NCI-H187 treated with DMSO at 0.1 percent for 48 hours (cell line): ENCODE data around the gene VEGFA.

Experiments
- DNase-seq: peaks from one replicate; lab custom pipeline; 2025; lab: John Stamatoyannopoulos, UW

Gene VEGFA

DNA sequence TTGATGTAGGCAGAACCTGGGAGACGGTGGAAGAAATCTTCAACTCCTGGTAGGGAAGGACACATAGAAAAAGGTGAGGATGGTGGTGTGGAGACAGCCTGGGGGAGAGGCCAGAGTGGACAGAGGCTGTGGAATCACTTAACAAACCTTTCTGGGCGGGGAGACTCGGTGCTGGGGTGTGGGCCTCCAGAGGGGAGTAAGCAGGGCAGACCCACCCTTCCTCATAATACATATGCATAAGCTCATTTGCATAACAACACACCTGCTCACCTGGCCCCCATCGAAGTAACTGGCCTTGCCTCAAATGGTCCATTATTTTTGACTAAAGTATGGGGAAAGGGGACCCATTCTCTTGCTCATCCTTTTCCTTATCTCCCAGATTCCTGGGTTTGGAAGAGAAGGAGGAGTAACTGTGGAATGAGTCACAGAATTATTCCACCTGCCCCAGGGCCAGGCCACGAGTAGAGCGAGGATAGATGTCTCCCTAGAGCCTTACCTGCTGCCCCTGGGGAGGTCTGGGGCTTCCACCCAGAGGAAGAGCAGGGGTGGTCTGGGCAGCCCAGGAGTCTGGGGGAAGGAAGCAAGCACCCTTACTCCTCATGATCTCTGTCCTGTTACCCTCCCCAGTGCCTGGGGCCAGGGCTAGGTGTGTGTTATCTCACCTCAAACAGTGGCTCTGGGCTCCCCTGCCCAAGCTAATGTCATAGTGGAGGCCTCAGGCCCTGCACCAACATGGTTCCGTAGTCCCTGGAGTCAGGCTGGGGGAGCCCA is 10.7 kb upstream of the VEGFA start:
- DNase-seq: no peak

DNA sequence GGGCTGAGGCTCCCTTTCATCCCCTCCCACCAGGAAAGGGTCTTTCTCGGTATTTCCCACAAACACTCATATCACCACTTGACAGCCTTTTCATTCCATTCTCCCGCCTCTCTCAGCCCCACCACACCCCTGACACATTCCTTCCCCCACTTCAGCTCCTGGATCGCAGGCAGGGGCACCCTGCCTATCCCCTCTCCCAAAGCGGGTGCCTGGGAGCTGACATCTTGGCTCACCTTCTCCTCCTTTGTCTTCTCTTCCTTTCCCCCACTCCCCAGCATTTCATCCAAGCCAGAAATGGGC is 10.2 kb upstream of the VEGFA start:
- no peak for DNase-seq

DNA sequence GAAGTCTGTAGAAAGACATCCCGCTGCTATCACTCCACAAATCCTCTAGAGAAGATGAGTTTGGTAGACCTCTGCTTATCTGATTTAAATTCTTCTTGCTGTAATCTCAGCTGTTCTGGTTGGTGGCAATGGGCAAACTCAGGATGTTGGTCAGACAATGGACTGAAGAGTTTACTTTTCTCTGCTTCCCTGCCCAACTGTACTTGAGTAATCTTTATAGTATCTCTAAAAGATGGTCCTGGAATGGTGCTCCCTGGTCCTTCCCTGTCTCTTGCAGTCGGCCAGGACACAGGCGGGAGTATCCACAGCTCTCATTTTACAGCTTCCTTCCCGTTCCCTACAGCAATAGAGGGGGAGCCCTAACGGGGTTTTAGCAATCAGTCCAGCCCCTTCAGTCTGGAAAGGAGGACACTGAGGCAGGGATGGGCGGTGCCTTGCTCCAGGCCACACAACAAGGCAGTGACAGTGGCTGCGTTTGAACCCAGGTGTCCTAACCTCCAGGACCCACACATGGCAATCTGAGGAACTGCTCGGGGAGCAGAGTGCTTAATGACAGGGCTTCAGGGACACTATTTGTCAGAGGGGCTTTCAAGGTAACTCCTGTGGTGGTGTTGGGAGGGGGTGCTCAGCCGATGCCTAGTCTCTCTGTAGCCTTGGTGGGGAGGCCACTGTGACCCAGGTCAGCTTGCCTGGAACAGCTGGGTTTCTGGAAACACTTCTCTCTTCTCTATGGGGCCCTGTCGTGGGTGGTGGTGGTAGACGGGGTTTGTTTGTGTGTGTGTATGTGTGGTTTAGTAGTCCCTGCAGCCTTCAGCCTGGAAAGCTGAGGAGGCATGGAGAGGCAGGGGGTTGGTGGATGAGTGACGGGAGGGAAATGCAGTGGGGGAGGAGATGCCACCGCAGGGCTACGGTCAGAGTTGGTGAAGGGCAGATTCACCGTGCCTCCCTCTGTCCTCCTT is 9.5 kb upstream of the VEGFA start:
- no peak for DNase-seq

DNA sequence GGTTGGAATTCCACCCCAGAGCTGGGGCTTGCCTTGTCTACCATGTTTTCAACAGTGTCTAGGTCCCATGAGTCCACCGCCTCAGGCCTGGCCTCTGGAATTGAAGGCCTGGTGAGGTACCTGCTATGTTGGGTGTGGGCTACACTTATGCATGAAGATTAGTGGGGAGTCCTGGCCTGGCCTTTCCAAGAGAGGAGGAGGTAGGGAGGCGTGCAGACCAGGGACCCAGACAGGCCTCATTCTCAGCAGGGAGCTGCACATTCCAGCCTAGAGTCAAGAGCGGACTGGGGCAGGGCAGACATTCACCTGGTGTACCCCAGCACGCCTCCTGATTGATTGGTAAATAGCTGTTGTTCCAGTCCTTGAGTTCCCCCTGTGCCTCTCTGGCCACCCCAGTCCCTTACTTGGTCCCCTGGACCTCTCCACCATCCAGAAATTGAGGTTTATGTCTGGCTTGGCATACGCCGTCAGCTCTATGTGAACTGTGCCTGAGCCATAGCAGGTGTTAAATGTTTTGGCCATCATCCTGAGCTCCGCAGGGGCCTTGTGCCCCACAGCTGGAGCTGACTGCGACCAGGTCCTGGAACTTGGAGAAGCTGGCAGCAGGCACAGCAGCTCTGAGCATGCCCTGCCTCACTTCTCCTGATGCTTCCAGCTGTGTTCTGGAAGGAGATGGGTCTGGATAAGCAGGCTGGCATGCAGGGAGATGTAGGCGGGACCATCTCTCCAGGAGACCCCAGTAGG is 8.2 kb upstream of the VEGFA start:
- DNase-seq: no peak

DNA sequence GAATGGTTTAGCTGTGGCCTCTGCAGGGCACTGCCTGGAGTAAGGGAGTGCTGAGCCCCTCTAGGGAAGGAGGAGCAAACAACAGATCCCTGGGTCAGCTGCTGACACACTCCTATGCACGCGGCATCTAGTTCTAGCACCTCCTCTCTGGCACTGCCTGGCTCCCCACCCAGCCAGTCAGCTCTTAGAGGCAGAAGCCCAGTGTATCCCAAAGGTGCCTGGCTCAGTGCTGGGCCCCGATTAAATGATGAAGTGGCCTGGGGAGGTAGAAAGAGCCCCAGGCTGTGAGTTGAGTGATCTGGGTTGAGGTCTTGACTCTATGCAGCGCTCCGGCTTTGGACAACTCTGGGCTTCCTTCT is 7.6 kb upstream of the VEGFA start:
- no peak for DNase-seq

DNA sequence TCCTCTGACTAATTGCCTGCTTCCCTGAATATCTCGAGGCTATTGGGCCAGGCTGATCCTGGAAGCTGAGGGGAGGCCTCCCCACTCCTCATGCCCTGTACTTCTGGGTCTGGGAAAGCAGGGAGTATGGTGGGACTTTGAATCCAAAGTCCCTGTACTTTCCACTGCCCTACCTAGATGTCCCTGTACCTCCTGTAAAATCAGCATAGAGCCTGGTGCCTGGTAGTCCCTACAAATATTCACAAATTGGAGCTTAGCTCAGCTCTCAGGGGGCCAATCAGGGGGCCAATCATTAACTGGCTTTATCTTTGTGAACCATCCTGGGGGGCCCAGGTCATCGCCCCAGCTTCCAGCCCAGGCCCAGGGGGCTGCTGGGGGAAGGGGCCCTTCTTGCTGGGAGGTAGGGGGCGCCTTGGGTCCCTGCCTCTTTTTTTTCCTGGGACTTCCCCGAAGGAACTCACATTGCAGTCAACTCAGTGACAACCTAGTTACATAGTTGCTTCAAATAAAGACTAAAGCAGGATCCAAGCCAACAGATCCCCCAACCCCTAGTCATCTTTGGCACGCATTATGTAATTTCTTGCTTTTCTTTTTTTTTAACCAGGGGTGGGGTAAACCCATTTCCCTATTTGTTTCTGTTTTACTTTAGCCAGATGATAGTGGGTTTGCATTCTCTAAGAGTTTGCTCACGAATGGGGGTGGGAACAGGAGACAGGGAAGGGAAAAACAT is 6.9 kb upstream of the VEGFA start:
- no peak for DNase-seq

DNA sequence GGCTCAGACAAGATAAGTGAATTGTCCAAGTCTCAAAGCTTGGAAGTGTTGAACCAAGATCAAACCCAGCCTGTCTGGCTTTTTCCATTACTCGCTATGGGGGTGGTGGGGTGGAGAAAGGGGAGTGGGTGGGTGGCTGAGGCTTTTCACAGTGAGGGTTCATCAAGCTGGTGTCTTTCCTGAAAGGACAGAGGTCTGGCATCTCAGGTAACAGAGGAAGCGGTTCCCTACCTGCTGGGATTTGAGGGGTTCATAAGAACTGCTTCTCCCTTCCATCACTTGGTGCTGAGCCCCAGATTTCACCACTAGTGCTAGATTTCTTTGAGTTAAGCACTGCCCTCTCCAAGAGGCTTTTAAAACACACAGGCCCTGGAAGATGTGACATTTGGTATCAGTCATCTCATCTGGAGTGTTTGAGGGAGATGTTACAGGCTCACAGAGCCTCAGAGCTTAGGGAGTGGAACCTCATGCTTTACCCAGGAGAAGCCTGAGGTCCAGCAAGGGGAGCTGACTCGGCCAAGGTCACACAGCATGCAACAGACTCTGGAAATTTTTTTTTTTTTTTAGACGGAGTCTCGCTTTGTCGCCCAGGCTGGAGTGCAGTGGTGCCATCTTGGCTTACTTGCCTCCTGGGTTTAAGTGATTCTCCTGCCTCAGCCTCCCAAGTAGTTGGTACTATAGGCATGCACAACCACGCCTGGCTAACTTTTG is 6.0 kb upstream of the VEGFA start:
- no peak for DNase-seq

DNA sequence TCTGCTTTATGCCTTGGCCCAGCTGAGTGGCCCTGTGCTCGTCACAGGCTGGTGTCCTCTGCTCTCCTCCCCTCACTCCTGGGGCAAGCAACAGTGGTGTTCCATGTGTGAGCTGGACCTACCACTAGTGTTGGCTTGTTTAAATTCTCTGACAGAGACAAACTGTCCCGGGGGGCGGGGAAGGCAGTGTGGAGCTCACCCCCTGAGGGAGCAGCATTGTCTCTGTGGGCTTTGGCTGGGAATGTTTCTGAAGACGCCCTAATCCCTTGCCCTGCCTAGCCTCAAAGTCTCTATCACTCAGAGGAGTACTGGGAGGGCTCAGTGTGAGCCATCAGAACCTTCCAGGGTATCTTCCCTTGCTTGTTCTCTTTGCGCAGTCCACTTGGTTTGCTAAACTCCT is 5.2 kb upstream of the VEGFA start:
- DNase-seq: no peak

DNA sequence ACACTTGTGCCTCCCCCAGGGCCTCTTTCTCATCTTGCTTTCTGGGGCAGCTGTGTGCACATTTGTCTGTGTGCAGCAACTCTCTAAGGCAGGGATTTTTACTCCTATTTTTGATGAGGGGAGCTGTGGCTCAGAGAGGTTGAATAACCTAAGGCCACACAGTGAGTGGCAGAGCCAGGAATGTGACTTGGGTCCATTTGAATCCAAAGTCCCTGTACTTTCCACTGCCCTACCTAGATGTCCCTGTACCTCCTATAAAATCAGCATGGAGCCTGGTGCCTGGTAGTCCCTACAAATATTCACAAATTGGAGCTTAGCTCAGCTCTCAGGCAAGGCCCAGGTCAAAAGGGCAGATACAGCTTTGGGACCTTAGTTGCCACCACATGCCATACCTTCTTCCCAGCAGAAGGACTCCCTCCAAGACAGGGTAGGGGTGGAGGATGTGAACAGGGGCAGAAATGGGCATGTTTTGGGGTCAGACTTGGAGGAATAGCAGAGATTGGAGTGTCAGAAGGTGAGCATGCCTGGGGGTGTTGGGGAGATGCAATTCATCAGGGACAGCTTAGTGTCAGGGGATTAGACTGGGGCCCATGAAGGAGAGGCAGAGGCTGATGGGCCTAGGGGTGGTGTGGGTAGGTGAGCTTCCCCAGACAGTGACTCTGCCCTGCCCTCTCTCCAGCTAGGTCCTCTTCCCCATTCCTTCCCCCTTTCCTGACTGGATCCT is 4.1 kb upstream of the VEGFA start:
- no peak for DNase-seq

DNA sequence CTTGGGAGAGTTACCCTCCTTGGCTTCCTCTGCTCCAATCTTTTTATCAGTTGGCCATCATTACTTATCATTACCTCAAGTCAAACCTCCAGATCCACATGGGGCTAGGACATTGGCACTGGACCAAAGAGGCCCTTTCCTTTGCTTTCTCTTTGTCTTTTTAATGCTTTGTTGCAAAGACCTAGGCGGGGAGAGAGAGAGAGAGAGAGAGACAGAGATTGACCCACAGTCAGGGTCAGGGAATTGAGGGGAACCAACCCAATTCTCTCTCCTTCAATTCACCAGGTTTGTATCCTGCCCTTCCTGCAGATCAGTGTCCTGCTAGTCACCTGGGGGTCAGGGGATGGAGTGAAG is 3.5 kb upstream of the VEGFA start:
- DNase-seq: no peak

DNA sequence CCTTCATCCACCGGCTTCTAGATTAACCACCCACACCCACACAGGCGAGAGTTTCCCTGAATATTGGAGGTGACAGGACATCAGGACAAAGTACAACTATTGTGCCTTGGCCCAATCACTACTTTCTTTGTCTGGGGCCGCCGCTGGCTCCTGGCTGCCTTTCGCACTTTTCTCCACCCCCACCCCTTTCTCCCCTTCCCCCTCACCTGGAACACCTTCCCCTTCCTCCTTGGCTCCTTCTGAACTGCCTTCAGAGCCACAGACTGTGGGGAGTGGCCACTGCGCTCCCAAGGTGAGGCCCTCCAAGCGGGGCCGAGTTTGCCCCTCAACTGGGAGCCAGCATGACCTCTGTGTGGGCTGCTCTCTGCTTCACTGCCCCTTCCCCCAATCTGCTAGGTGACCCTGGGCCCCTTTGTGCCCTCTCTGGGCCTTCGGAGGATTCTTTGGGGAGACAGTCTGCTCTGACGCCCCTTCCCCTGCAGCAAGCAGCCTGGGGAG is 3.0 kb upstream of the VEGFA start:
- DNase-seq: no peak

DNA sequence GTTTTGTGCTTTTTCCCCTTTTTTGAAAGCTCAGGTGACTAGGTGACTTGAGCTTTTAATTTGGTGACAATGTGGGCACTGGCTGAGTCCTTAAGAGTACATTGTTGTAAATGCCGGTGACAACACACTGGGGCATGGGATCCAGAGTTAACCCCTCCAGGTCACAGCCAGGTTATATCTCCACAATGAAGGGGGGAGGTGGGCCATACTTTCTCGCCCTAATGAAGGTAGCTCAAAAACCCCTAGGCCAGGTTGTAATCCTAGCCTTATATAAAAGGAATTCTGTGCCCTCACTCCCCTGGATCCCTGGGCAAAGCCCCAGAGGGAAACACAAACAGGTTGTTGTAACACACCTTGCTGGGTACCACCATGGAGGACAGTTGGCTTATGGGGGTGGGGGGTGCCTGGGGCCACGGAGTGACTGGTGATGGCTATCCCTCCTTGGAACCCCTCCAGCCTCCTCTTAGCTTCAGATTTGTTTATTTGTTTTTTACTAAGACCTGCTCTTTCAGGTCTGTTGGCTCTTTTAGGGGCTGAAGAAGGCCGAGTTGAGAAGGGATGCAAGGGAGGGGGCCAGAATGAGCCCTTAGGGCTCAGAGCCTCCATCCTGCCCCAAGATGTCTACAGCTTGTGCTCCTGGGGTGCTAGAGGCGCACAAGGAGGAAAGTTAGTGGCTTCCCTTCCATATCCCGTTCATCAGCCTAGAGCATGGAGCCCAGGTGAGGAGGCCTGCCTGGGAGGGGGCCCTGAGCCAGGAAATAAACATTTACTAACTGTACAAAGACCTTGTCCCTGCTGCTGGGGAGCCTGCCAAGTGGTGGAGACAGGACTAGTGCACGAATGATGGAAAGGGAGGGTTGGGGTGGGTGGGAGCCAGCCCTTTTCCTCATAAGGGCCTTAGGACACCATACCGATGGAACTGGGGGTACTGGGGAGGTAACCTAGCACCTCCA is 2.2 kb upstream of the VEGFA start:
- no peak for DNase-seq

DNA sequence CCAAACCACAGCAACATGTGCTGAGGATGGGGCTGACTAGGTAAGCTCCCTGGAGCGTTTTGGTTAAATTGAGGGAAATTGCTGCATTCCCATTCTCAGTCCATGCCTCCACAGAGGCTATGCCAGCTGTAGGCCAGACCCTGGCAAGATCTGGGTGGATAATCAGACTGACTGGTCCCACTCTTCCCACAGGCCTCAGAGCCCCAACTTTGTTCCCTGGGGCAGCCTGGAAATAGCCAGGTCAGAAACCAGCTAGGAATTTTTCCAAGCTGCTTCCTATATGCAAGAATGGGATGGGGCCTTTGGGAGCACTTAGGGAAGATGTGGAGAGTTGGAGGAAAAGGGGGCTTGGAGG is 1.5 kb upstream of the VEGFA start:
- no peak for DNase-seq

DNA sequence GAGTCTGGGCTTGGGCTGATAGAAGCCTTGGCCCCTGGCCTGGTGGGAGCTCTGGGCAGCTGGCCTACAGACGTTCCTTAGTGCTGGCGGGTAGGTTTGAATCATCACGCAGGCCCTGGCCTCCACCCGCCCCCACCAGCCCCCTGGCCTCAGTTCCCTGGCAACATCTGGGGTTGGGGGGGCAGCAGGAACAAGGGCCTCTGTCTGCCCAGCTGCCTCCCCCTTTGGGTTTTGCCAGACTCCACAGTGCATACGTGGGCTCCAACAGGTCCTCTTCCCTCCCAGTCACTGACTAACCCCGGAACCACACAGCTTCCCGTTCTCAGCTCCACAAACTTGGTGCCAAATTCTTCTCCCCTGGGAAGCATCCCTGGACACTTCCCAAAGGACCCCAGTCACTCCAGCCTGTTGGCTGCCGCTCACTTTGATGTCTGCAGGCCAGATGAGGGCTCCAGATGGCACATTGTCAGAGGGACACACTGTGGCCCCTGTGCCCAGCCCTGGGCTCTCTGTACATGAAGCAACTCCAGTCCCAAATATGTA is 957 bp upstream of the VEGFA start:
- DNase-seq: no peak

DNA sequence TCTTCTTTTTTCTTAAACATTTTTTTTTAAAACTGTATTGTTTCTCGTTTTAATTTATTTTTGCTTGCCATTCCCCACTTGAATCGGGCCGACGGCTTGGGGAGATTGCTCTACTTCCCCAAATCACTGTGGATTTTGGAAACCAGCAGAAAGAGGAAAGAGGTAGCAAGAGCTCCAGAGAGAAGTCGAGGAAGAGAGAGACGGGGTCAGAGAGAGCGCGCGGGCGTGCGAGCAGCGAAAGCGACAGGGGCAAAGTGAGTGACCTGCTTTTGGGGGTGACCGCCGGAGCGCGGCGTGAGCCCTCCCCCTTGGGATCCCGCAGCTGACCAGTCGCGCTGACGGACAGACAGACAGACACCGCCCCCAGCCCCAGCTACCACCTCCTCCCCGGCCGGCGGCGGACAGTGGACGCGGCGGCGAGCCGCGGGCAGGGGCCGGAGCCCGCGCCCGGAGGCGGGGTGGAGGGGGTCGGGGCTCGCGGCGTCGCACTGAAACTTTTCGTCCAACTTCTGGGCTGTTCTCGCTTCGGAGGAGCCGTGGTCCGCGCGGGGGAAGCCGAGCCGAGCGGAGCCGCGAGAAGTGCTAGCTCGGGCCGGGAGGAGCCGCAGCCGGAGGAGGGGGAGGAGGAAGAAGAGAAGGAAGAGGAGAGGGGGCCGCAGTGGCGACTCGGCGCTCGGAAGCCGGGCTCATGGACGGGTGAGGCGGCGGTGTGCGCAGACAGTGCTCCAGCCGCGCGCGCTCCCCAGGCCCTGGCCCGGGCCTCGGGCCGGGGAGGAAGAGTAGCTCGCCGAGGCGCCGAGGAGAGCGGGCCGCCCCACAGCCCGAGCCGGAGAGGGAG is 580 bp downstream of the VEGFA start:
- no peak for DNase-seq

DNA sequence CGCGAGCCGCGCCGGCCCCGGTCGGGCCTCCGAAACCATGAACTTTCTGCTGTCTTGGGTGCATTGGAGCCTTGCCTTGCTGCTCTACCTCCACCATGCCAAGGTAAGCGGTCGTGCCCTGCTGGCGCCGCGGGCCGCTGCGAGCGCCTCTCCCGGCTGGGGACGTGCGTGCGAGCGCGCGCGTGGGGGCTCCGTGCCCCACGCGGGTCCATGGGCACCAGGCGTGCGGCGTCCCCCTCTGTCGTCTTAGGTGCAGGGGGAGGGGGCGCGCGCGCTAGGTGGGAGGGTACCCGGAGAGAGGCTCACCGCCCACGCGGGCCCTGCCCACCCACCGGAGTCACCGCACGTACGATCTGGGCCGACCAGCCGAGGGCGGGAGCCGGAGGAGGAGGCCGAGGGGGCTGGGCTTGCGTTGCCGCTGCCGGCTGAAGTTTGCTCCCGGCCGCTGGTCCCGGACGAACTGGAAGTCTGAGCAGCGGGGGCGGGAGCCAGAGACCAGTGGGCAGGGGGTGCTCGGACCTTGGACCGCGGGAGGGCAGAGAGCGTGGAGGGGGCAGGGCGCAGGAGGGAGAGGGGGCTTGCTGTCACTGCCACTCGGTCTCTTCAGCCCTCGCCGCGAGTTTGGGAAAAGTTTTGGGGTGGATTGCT is 1.3 kb downstream of the VEGFA start:
- DNase-seq: no peak

DNA sequence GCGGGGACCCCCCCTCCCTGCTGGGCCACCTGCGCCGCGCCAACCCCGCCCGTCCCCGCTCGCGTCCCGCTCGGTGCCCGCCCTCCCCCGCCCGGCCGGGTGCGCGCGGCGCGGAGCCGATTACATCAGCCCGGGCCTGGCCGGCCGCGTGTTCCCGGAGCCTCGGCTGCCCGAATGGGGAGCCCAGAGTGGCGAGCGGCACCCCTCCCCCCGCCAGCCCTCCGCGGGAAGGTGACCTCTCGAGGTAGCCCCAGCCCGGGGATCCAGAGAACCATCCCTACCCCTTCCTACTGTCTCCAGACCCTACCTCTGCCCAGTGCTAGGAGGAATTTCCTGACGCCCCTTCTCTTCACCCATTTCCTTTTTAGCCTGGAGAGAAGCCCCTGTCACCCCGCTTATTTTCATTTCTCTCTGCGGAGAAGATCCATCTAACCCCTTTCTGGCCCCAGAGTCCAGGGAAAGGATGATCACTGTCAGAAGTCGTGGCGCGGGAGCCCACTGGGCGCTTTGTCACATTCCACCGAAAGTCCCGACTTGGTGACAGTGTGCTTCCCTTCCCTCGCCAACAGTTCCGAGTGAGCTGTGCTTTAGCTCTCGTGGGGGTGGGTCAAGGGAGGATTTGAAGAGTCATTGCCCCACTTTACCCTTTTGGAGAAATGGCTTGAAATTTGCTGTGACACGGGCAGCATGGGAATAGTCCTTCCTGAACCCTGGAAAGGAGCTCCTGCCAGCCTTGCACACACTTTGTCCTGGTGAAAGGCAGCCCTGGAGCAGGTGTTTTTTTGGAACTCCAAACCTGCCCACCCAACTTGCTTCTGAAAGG is 2.1 kb downstream of the VEGFA start:
- DNase-seq: no peak
